GM18508 (cell line): ENCODE results near the gene GTSE1.

Source experiments
- ATAC-seq: cut with Tn5 transposase; IDR thresholded peaks from one replicate; pipeline ENCODE4 v1.9.1; 2021; ENCODE audit warnings: moderate number of reproducible peaks; ENCODE audit not compliant: insufficient read depth, unreplicated experiment

The GTSE1 gene

DNA sequence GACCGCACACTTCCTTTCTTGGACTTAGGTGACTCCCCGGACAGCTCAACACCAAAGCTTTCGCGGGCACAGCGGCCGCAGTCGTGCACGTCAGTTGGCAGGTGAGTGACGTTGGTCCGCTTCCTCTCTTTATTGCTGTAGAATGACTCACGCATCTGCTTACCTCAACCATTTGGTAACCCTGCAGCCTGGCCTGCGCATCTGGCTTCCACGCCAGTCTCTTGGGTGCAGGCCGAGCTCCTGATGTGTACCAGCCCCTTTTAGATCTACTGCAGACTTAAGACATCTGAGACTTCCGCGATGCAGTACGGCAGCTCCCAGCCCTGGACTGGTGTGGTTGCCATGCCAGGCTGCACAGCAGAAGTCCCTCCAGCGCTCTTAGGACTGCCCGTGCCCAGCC, 26.5 kb downstream of the GTSE1 start:
- no peak for ATAC-seq

DNA sequence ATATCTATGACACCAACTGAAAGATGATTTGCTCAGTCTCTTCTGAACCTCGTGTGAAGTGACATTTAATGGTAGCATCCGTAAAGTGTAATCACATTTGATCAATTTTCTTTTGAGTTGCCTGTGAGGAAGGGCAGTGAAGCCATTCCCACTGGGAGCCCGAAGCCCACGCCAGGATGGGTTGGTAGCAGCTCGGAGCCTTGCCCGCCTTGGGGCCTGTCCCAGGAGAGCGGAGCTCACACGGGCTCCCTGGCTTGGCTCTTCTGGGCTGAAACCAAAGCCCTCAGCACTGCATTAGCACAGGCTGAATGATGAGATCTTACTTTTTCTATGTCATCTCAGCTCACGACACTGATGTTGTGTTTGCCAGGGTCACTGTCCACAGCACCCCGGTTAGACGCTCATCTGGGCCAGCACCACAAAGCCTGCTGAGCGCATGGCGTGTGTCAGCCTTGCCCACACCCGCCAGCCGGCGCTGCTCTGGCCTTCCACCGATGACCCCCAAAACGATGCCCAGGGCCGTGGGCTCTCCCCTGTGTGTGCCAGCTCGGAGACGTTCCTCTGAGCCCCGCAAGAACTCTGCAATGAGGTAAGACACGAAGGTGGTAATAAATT, 29.5 kb downstream of the GTSE1 start:
- ATAC-seq: no peak

DNA sequence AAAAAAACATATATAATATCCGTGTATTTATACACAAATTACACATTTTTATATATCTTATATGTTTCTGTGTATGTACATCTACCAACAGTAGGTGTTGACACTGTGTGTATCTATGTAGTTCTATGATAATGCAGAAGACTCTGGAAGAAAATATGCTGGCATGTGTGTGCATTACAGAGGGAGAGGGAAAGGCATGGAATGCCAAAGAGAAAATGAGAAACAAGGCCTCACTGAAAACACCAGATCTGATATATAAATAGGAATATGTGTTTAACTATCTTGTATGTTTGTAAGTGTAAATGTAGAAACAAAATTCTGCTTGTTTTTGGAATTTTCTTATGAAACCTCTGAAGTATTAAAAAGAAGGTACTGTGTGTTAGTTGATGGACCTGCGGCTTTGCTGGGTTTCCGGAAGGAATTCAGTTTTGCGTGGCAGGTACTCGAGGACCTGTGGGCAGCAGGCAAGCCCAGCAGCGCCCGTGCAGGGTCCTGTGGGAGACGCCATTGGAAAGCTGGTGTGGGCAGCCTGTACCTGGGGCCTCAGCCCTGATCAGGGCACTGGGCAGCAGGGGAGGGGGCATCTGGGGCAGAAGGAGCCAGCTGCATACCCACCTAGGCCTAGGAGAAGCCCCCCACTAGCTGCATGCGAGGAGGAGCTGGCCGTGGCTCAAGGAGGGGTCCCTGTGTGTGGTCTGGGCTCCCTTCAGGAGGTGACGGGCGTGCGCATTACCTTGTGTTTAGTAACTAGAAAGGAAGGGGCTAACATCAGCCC, 31.2 kb downstream of the GTSE1 start:
- ATAC-seq: no peak

DNA sequence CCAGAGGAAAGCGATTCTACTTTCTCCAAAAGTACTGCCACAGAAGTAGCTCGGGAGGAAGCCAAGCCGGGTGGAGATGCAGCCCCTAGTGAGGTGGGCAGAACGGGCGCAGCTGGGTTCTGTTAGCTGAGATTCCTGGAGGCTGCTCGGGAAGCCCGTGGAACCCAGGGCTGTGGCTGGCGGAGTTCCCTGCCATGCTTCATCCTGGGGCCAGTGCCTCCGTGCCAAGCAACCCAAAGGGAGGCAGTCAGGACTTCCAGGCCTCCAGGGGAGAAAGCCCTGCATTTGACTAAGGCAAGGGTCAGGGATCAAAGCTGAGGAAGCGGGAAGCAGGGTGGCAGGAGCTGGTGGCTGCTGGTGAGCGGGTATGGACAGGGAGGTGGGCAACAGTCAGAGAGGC, 32.1 kb downstream of the GTSE1 start:
- no peak for ATAC-seq

DNA sequence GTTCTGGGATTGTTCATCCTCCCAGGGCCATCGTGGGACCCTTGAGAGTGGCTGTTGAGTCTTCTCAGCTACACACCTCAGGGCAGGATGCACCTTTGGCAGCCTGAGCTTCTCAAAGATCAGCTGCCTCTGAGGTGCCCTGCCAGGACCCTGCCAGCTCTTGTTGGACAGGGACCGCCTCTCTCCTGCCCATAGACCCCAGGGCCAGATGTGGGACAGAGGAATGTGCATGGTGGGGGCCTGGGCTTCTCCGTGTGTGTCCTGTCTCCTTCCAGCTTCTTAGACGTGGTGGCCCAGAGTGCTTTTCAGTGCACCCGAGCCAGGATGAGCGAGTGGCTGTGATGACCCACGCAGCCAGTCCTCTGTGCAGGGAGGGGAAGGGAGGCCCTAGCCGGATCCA, 32.9 kb downstream of the GTSE1 start:
- ATAC-seq: no peak

DNA sequence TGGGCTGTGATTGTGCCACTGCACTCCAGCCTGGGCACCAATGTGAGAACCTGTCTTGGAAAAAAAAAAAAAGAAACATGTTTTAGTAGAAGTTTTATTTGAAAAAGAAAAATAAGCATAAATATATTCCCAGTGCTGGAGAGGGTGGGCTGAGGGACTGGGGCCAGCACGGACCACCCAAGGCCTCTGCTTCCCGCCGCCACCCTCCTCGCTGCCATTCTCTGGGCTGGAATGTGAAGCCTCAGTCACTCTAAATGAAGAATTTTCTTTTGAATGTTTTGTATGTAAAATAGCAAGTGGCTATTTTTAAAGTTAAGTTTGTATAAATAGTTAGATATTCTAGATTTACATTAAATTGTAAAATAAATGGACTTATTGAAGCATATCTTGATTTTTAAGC, 33.8 kb downstream of the GTSE1 start:
- ATAC-seq: no peak

DNA sequence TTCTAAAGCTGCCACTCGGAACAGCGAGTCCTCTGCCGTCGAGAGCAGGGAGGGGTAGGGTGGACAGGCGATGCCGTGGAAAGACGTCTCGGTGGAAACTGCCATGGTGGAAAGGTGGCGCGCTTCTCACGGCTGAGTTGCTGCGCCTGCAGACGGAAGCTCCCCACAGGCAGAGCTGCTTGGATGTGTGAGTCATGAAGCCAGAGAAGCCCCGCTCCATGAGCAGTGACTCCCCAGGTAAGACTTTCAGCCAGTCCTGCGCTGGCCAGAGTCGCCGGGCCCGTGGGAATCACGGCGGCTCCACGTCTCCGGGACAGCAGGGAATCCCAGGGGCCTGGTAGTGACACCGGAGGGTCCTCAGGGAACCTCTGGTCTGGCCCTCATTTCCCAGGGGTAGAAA, 34.8 kb downstream of the GTSE1 start:
- no peak for ATAC-seq

DNA sequence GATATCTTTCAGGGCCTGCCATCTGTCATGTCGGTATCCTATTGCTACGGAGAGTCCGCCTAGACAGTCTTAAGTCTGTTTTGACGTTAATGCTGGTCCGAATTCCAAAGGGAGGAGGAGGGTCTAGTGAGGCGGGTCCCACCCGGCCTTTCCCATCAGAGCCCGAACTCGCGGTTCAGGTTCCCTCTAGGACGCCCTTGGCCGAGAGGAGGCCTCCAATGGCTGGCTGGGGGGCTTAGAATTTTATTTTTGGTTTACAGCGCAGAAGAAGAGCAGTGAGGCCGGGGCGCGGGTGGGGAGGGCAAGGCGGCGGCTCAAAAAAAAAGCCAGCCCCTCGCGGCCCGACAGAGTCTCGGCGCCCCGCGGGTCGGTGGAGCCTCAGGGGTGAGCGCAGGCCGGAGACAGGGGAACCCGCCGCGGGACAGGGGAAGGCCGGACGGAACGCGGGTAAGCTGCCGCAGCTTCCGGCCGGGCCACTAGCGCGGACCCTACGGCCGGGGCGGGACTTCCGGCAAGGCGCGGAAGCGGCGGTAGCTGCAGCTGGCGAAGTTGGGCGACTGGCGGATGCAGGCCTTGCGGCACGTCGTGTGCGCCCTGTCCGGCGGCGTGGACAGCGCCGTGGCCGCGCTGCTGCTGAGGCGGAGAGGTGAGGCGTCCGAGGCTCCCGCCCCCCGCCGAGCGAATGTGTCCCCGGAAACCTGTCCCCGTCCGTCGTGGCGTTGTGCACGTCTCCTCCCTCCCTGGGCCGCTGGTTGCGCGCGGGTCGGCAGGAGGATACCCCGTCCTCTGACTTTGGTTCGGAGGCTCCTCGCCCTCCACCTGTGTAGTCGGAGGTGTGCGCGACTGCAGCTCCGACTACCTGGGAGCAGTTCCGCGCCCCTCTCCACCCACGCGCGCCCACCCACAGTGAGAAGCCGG, 38.8 kb downstream of the GTSE1 start, which contains the start of gene TRMU:
Gene TRMU, plus strand, starts transcription at position 514 of the 918 bp plus-strand sequence. Its CDS starts 51 bp downstream, at position 565.
- no peak for ATAC-seq

DNA sequence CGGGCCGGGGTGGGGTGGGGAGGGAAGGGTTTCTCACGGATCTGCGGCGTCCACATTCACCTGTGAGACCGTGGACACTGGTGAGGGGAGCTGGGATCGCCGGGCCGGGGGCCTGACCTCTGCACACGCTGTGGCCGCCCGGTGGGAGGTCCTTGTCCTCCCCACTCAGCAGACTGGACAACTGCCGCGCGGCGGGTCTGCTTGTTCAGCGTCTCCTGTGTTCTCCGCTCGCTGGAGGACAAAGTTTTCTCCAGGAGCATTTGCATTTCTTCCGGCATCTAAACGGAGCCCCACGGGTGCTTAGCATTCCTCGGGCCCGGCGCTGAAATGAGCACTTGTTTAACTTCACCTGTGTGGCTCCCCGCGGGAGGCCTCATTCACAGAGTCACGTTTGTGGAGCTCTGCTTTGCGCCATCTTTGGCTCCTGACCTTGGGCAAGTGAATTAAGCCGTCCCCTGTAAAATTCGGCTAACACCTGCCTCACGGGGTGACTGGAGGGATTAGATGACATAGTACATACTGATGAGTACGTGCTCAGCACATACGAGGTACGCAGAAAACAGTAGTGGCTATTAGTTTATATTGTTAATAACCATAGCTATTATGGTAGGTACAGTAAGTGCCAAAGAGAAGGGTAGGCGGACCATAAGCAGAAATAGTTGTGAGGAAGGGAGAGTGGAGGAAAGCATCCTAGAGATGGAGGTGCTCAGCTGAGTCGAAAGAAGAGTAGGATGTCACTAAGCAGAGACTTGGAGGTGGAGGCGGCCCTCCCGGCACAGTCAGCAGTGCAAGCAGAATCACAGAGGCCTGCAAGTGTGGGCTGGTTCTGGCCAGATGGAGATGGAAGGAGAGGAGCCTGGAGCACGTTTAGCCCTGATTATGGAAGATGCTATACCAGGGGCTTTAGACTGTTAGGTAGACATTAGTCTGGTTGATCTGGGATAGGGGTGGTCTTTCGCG, 39.7 kb downstream of the GTSE1 start:
- no peak for ATAC-seq

DNA sequence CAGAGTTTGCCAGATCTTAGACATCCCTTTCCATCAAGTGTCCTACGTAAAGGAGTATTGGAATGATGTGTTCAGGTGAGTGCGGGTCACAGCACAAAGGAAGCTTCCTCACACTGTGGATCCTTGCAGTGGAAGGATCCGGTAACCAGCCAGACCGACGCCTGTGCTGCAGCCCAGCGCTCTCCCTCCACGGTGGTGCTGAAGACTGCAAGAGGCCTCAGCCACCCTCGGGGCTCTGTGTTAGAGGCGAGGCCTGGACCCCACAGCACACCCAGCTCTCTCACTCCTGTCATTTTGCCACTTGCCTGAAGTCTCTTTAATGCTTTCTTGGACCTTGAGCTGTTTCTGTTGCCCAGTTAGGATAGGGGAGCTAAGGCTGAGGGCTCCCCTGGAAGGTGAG, 41.2 kb downstream of the GTSE1 start:
- no peak for ATAC-seq

DNA sequence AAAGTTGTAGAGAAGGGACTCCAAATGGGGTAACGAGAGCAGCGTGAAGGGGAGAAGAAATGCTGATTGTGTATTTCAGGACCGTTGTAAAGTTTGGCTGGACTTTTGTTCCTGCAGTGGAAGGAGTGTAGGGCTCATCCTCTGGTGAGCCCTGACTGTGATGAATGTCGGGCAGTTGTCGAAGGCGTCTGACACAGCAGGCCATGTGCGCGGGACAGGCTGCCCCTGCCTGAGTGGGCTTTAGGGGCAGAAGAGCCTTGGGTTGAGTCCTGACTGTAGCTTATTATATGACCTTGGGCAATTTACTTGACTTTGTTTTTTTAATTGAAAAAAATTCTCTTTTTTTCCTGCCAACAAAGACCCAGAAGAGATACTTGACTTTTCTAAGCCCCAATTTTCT, 42.0 kb downstream of the GTSE1 start:
- ATAC-seq: no peak

DNA sequence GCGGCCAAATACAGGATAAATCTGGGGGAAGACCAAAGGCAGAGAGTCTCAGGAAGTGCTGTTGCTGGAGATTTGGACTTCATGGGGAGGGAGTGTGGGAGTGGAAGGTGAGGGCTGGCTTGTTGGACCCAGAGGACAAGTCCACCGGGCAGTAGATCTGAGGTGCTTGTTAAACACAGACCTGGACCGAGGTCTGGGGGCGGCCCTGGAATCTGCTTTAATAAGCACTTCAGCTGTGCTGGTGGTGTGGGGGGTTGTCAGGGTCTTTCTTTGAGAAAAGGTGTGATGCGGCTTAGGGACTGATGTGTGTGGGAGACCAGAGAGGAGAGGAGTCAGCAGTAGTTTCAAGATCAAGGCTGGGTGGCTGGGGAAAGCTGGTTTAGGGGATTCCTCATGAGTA, 43.3 kb downstream of the GTSE1 start:
- ATAC-seq: no peak

DNA sequence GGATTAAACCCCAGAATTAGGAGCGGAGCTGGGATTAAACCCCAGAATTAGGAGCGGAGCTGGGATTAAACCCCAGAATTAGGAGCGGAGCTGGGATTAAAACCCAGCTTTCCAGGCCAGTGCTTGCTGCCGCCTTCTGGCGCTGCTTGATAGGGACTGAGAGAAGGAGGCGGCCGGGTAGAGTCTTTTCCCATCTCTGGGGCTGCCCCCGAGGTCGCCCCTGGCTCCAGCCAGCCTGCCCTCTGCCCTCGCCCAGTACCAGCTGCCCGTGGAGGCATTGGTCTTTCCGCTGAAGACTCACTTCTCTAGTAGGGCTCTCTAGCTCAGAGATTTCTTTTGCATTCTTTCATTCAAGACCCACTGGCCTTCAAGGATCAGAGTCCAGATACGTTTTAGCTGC, 44.0 kb downstream of the GTSE1 start:
- no peak for ATAC-seq

DNA sequence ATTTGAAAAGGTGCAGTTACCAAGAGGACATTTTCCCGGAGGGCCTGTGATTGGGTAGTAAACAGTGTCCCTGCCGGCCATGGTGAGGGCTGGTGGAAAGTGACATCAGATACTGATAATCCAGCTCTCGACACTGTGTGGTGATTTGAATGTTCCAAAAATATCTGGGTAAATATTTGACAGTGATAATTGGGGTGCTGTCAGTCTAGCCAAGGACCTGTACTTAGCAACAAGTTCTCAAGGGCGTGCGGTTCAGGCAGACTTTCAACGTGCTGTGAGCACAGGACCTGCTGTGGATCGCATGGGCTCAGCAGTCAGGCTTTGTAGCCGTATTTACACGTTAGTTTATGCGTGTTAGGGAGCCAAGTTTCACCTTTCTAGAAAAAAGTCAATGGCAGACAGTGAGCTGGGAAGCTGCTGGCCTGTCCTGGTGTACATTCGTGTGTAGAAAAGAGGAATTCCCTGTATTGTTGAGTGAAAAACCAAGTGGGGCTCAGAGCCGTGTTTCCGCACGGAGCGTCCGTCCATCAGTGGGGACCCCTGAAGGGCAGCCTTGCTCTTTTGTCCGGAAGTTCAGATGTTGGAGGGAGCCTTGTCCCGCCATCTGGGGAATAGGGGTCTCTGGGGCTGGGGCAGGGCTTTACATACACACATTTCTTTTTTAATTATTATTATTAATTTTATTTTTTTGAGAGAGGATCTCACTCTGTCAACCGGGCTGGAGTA, 50.2 kb downstream of the GTSE1 start:
- ATAC-seq: no peak

DNA sequence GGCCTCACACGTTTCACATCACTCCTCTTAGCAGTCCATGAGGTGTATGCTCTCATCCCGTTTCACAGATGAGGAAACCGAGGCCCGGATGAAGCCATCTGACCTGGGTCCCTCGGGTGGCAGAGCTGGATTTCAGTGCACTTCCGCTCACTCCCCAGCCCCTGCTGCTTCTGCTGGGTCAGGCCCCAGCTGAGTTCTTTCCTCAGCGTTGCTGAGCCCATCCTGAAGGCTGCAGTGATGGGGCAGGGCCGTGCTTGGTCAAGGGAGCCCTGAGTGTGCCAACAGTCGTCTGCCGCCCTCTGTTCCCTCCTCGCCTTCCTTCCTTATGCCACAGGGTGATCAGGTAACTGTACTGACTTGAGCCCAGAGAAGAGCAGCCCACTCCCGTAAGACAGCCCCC, 51.0 kb downstream of the GTSE1 start:
- ATAC-seq: no peak

DNA sequence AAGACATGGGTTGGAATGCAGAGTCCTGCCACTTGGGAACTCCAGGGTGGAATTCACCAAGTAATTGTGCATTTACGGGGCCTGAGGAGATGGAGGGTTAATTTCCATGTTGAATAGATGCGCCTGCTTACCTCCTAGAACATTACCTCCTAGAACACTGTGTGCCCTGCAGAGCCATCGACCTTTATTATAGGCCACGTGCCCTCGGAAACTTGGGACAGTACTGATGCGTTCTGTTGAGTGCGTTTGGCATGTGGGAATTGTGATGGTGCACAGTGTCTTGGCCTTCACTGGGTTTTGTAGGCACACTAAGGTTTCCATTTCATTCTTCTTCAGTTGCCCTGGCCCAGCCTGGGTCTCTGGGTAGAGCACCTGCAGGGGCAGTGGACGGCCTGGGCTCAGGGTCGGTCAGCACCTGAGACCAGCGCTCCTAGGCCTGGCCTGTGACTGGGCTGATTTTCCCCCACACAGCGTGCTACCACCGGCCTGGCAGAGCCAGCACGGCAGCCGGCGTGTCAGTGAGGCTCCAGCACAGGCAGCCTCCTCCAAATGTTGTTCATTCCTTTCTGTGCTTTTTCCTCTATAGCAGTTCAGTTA, 51.5 kb downstream of the GTSE1 start:
- no peak for ATAC-seq

DNA sequence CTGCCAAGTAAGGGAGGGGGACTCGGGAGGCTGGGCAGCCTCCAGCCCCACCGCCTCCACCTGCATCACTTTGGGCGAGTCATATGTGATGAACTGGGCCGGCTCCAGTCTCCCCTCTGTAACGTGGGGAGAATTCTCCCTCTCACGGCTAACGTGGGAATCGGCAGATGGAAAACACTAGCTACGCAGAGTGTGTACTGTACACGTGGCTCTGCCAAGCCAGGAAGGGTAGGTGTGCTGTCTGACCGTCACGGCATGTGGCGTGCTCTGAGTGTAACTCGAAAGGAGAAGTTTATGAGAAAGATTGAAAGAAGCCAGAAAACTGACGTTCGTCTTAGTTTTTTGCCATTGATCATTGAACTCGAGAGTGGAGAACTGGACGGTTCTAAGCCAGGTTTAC, 52.6 kb downstream of the GTSE1 start:
- ATAC-seq: no peak

DNA sequence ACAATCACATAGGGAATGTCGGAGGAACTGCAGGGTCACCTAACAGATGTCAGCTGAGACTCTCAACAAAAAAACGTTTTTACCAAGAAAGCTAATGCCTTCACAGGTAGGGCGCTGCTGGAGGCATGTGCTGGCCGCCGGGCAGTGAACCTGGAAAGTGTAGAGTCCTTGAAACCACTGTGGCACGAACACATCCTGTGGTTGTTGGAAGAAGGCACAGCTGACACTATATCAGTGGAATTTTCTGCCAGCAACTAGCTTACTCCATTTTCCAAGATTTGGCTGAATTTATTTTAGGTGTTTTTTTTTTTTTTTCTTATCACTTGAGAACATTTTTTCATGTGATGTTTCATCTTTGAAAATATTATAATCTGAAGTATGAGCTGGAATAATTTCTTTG, 53.0 kb downstream of the GTSE1 start:
- ATAC-seq: no peak

DNA sequence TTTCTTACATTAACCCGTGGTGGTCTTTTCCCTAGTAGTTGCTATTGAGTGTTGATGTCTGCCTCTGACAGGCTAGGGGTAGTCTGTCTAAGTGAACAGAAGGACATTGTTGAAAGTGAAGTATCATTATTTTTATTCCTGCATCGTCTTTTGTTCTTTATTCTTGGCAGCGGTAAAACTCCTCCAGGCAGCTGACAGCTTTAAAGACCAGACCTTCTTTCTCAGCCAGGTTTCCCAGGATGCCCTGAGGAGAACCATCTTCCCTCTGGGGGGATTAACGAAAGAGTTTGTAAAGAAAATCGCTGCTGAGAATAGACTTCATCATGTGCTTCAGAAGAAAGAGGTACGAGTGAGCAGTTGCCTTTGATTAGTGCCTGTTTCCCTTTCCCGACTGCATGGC, 53.5 kb downstream of the GTSE1 start:
- no peak for ATAC-seq
